ENCODE data around the gene BEST1. TPM values are rescaled to one million over a fixed set of nuclear protein-coding genes. Genes with fewer than 3 reads are reported as not detected.
A peak's percentile ranks its signal among the peaks of the same experiment; 100 is the strongest.

Gene BEST1
- total and polyA plus RNA-seq, 2 of the 13 experiments (the other 11 are each of a cell fraction or from before 2014, with no cell fraction given) = 0.09 to 0.65 TPM

DNA sequence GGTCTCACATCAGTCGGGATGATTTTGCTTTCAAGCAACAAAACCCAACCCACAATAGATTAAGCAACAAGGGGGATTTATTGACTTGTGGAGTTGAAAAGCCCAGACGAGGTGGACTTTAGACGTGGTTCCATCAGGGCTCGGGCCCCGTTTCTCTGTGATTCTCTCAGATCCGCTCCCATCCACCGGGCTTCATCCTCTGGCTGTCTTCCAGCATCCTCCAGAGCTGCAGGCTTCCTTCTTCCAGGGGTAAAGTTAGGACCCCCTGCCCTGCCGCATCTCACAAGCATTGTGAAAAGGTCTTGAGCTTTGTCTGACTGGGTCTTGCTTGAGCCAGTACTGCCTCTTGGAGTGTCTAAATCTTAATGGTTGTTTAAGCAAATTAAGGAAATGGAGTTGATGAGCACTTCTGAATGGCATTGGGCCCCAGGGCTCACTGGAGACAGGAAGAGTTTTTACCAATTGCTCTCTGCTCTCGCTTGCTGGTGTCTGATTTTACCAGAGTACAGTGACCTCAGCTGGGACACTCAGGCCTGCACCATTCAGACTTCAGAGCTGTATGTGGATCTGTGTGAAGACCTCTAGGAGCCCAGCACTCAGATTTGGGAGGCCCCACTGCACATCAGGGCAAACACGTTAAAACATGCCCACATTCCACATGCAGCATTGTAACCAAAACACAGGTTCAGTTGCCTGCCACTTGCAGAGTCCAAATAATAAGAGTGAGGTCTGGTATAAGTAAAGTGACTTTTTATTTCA lies 30.8 kb downstream of the BEST1 start (continued):
- TF ChIP-seq ZNF737 (CRISPR knock-in tag; IDR thresholded peaks at IDR 0.05; ENCODE audit: borderline replicate concordance) (no peak), TBX2 (CRISPR knock-in tag; IDR thresholded peaks at IDR 0.05; ENCODE audit: borderline replicate concordance) (0 out of 2 replicates have a peak, but pooled peaks have one; percentile 40), HDAC1 (CRISPR knock-in tag; IDR thresholded peaks at IDR 0.05) (peak; percentile 40; the same call in 1 of the 2 replicates), XRCC5 (optimal IDR thresholded peaks at IDR 0.05; ENCODE audit: low read length) (no peak), SIX4 (CRISPR knock-in tag; IDR thresholded peaks at IDR 0.05) (no peak), SOX13 (IDR thresholded peaks at IDR 0.05) (peak; percentile 77), SOX13 (CRISPR knock-in tag; conservative IDR thresholded peaks at IDR 0.05 in 1 of 2, IDR thresholded peaks at IDR 0.05 in 1 of 2) (peak in 1 of 2 experiments; percentile 93; a peak in 2 of 4 replicates), ZNF563 (CRISPR knock-in tag; IDR thresholded peaks at IDR 0.05) (no peak), ZNF143 (CRISPR knock-in tag; IDR thresholded peaks at IDR 0.05) (no peak), TCF7 (IDR thresholded peaks at IDR 0.05; ENCODE audit: low read depth) (peak; percentile 71), TBP (CRISPR knock-in tag; IDR thresholded peaks at IDR 0.05) (no peak), ZBTB42 (CRISPR knock-in tag; IDR thresholded peaks at IDR 0.05) (peak; percentile 20; the same call in 1 of the 2 replicates), ZNF788 (CRISPR knock-in tag; IDR thresholded peaks at IDR 0.05; ENCODE audit: borderline replicate concordance) (no peak; the same call in 1 of the 2 replicates), GATAD2A (CRISPR knock-in tag; IDR thresholded peaks at IDR 0.05) (peak; percentile 96), MED13 (CRISPR knock-in tag; IDR thresholded peaks at IDR 0.05) (no peak; the same call in 1 of the 2 replicates), HHEX (CRISPR knock-in tag; IDR thresholded peaks at IDR 0.05) (0 out of 2 replicates have a peak, but pooled peaks have one; percentile 45), MED8 (CRISPR knock-in tag; IDR thresholded peaks at IDR 0.05; ENCODE audit: insufficient replicate concordance) (peak; percentile 34)
- TF ChIP-seq, protein P1, sequence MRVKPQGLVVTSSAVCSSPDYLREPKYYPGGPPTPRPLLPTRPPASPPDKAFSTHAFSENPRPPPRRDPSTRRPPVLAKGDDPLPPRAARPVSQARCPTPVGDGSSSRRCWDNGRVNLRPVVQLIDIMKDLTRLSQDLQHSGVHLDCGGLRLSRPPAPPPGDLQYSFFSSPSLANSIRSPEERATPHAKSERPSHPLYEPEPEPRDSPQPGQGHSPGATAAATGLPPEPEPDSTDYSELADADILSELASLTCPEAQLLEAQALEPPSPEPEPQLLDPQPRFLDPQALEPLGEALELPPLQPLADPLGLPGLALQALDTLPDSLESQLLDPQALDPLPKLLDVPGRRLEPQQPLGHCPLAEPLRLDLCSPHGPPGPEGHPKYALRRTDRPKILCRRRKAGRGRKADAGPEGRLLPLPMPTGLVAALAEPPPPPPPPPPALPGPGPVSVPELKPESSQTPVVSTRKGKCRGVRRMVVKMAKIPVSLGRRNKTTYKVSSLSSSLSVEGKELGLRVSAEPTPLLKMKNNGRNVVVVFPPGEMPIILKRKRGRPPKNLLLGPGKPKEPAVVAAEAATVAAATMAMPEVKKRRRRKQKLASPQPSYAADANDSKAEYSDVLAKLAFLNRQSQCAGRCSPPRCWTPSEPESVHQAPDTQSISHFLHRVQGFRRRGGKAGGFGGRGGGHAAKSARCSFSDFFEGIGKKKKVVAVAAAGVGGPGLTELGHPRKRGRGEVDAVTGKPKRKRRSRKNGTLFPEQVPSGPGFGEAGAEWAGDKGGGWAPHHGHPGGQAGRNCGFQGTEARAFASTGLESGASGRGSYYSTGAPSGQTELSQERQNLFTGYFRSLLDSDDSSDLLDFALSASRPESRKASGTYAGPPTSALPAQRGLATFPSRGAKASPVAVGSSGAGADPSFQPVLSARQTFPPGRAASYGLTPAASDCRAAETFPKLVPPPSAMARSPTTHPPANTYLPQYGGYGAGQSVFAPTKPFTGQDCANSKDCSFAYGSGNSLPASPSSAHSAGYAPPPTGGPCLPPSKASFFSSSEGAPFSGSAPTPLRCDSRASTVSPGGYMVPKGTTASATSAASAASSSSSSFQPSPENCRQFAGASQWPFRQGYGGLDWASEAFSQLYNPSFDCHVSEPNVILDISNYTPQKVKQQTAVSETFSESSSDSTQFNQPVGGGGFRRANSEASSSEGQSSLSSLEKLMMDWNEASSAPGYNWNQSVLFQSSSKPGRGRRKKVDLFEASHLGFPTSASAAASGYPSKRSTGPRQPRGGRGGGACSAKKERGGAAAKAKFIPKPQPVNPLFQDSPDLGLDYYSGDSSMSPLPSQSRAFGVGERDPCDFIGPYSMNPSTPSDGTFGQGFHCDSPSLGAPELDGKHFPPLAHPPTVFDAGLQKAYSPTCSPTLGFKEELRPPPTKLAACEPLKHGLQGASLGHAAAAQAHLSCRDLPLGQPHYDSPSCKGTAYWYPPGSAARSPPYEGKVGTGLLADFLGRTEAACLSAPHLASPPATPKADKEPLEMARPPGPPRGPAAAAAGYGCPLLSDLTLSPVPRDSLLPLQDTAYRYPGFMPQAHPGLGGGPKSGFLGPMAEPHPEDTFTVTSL (CRISPR knock-in tag; IDR thresholded peaks at IDR 0.05; ENCODE audit: borderline replicate concordance) = peak; percentile 29; the same call in 1 of the 2 replicates
- TF ChIP-seq, protein P2, sequence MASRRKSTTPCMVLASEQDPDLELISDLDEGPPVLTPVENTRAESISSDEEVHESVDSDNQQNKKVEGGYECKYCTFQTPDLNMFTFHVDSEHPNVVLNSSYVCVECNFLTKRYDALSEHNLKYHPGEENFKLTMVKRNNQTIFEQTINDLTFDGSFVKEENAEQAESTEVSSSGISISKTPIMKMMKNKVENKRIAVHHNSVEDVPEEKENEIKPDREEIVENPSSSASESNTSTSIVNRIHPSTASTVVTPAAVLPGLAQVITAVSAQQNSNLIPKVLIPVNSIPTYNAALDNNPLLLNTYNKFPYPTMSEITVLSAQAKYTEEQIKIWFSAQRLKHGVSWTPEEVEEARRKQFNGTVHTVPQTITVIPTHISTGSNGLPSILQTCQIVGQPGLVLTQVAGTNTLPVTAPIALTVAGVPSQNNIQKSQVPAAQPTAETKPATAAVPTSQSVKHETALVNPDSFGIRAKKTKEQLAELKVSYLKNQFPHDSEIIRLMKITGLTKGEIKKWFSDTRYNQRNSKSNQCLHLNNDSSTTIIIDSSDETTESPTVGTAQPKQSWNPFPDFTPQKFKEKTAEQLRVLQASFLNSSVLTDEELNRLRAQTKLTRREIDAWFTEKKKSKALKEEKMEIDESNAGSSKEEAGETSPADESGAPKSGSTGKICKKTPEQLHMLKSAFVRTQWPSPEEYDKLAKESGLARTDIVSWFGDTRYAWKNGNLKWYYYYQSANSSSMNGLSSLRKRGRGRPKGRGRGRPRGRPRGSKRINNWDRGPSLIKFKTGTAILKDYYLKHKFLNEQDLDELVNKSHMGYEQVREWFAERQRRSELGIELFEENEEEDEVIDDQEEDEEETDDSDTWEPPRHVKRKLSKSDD (CRISPR knock-in tag; IDR thresholded peaks at IDR 0.05; ENCODE audit: low read depth) = 0 out of 2 replicates have a peak, but pooled peaks have one; percentile 37
- TF ChIP-seq, protein P3, sequence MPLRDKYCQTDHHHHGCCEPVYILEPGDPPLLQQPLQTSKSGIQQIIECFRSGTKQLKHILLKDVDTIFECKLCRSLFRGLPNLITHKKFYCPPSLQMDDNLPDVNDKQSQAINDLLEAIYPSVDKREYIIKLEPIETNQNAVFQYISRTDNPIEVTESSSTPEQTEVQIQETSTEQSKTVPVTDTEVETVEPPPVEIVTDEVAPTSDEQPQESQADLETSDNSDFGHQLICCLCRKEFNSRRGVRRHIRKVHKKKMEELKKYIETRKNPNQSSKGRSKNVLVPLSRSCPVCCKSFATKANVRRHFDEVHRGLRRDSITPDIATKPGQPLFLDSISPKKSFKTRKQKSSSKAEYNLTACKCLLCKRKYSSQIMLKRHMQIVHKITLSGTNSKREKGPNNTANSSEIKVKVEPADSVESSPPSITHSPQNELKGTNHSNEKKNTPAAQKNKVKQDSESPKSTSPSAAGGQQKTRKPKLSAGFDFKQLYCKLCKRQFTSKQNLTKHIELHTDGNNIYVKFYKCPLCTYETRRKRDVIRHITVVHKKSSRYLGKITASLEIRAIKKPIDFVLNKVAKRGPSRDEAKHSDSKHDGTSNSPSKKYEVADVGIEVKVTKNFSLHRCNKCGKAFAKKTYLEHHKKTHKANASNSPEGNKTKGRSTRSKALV (CRISPR knock-in tag; IDR thresholded peaks at IDR 0.05) = no peak
